Large intestine (tissue), 3 donors: Measurements from ENCODE around the gene ANKRD13C. TPM values are rescaled to one million over a fixed set of nuclear protein-coding genes. Genes with fewer than 3 reads are reported as not detected.

Experiments
- DNase-seq, 2 donors: peaks; one replicate each; pipeline versions ENCODE4 v3.0.0 to v3.0.0-alpha.2; 2013
- H3K27ac ChIP-seq: one replicate; pipeline ENCODE4 v1.5.1; 2013; ENCODE audit warnings: low read length
- H3K27me3 ChIP-seq: 2 replicates; pipeline ENCODE4 v1.6.1; 2013; ENCODE audit warnings: low read length; ENCODE audit not compliant: control insufficient read depth, insufficient read depth
- H3K36me3 ChIP-seq: 2 replicates; pipeline ENCODE4 v1.6.1; 2013; ENCODE audit warnings: low read length; ENCODE audit not compliant: control insufficient read depth, insufficient read depth
- H3K4me1 ChIP-seq: one replicate; pipeline ENCODE4 v1.6.1; 2013; ENCODE audit warnings: low read length; ENCODE audit not compliant: control insufficient read depth, insufficient read depth
- H3K4me3 ChIP-seq: one replicate; pipeline ENCODE4 v1.5.1; 2013; ENCODE audit warnings: low read length
- H3K9me3 ChIP-seq: one replicate; pipeline ENCODE4 v1.6.1; 2013; ENCODE audit warnings: mild to moderate bottlenecking, low read depth, low read length, moderate library complexity; ENCODE audit not compliant: control insufficient read depth
- WGBS: methylation state at CpG from one replicate; pipeline ENCODE4 v1.1.5; 2013; ENCODE audit warnings: low lambda C conversion rate; ENCODE audit not compliant: insufficient coverage; 5-methylcytosine and 5-hydroxymethylcytosine counted together
- polyA plus RNA-seq: library from polyadenylated mRNA; unstranded; fragments of 120-200 nt; gene quantifications from one replicate; pipeline ENCODE4 v1.2.1, GENCODE V29; 2013

ANKRD13C gene
- polyA plus RNA-seq, 1 donor = 19.0 TPM

DNA sequence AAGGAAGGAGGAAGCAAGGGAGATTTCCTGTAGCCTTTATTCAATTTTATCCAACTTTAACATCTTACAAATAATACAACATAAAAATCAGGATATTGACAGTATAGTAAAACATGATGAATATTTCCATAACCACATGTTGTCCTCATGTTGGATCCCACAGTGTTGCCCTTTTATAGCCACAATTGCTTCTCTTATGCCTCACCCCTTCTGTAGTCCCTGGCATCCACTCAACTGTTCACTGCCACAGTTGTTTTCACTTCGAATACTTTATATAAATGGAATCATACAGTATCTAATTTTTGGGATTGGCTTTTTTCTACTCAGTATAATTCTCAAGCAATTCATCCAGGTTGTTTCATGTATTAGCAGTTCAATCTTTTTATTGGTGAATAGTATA, 88.6 kb downstream of the ANKRD13C start:
- peaks cover 26% of the 10 kb centered on the region for H3K36me3 ChIP-seq
- H3K9me3 ChIP-seq = peaks cover 3% of the 10 kb centered on the region
- no peaks in the 10 kb centered on the region for H3K27me3 ChIP-seq
- no peak for DNase-seq
- no peak overlapping the region for H3K4me3 ChIP-seq
- H3K27ac ChIP-seq = no peak overlapping the region
- no CpG with 5 or more reads among the region's 1 CpG for WGBS
- no peaks in the 10 kb centered on the region for H3K4me1 ChIP-seq

GRCh38 chr1:70264839-70265238, 89.7 kb downstream of the ANKRD13C start:
- DNase-seq = no peak
- WGBS = 91% methylated on average over 5 of the region's 7 CpGs

DNA sequence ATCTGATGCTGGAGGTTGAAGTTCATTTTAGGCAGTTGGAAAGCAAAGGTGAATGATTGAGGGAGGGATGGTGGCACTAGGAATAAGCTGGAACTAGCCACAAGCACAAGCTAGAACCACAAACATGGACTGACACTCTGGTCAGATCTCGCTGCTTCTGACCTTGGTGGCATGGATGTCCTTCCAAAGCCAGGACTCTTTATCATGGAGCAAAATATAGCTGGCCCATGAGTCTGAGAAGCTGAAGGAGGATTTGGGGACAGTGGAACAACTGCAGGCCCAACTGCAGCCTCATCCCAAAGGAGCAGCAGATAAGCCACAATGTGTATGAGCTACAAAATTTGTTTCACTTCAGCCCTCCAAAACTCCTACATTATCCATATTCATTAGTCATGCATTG, 97.9 kb downstream of the ANKRD13C start:
- H3K27me3 ChIP-seq = no peaks in the 10 kb centered on the region
- WGBS = no CpG with 5 or more reads among the region's 1 CpG
- H3K36me3 ChIP-seq = peaks cover 5% of the 10 kb centered on the region
- H3K9me3 ChIP-seq = no peaks in the 10 kb centered on the region
- DNase-seq = no peak
- no peaks in the 10 kb centered on the region for H3K4me1 ChIP-seq
- H3K4me3 ChIP-seq = no peak overlapping the region
- no peak overlapping the region for H3K27ac ChIP-seq

More at GRCh38 chr1:70264839-70265238, 89.7 kb downstream of the ANKRD13C start:
- Histone ChIP-seq H3K4me1 (no peaks in the 10 kb centered on the region), H3K9me3 (peaks cover 3% of the 10 kb centered on the region), H3K4me3 (no peak overlapping the region), H3K27me3 (no peaks in the 10 kb centered on the region), H3K27ac (no peak overlapping the region), H3K36me3 (peaks cover 21% of the 10 kb centered on the region)

DNA sequence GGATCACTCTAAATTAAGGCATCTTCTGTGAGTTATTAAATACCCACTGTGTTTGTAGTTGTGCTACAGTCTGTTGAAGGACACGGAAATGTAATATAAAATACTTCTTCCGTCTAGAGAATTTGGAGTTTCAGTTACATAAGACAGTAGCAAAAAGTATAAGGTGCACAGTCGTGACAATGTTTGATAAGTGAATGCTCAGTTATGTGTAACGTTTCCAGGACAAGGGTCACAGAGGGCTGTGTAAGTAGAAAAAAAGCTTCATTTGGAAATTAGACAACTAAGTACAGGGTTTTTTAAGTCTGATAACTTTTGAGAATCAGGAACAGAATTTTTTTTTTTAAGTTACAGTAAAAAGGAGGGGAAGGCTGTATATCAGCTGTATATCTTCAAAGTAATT, 105.8 kb downstream of the ANKRD13C start:
- Histone ChIP-seq H3K9me3 (no peaks in the 10 kb centered on the region), H3K4me3 (no peak overlapping the region), H3K27ac (no peak overlapping the region), H3K27me3 (no peaks in the 10 kb centered on the region), H3K36me3 (peaks cover 70% of the 10 kb centered on the region), H3K4me1 (no peaks in the 10 kb centered on the region)
- no peak for DNase-seq
- WGBS = 92% methylated on average over 2 of the region's 4 CpGs

- DNase-seq = no peak
- Histone ChIP-seq H3K27me3 (no peaks in the 10 kb centered on the region), H3K4me3 (no peak overlapping the region), H3K27ac (no peak overlapping the region), H3K9me3 (no peaks in the 10 kb centered on the region), H3K4me1 (no peaks in the 10 kb centered on the region), H3K36me3 (peaks cover 74% of the 10 kb centered on the region)
Measured at GRCh38 chr1:70247768-70248167, 106.8 kb downstream of the ANKRD13C start.

DNA sequence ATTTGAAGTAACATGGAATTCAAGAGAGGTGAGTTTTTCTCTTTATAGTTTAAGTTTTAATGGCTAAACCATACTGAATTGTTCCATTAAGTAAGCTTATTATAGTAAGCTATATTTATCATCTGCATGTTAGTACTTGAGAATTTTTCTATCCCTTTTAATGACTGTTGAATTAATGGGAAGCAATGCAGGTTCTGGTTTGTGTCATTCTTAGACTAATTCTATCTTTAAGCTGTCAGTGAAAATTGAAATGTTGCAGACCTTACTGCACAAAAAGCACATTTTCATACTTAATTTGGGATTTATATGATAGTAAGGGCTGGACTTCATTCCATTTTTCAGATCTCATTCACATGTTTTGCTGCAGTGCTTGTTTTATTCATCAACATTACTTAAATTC, 107.4 kb downstream of the ANKRD13C start:
- no peaks in the 10 kb centered on the region for H3K9me3 ChIP-seq
- peaks cover 79% of the 10 kb centered on the region for H3K36me3 ChIP-seq
- H3K4me3 ChIP-seq = no peak overlapping the region
- H3K4me1 ChIP-seq = no peaks in the 10 kb centered on the region
- H3K27ac ChIP-seq = no peak overlapping the region
- DNase-seq = no peak
- H3K27me3 ChIP-seq = no peaks in the 10 kb centered on the region

DNA sequence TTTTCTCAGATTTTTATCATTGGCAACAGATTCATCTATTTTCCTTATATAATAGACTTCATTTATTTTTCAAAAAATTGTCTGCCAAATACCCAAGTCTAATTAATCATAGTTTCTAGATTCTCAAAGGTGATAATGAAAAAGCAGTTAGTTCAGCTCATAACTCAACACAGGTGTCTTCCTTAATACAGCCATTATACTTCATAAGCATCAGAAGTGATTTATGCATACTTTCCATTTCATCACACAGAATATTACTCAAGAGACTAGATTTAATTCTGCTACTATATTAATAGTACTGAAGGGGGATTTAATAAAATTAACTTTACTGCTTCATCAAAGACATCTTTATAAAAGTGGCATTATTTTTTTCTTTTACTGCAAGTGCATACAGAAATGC, 114.6 kb downstream of the ANKRD13C start:
- H3K4me3 ChIP-seq = no peak overlapping the region
- H3K27ac ChIP-seq = no peak overlapping the region
- H3K9me3 ChIP-seq = no peaks in the 10 kb centered on the region
- no peak for DNase-seq
- peaks cover 79% of the 10 kb centered on the region for H3K36me3 ChIP-seq
- no peaks in the 10 kb centered on the region for H3K27me3 ChIP-seq
- no peaks in the 10 kb centered on the region for H3K4me1 ChIP-seq

DNA sequence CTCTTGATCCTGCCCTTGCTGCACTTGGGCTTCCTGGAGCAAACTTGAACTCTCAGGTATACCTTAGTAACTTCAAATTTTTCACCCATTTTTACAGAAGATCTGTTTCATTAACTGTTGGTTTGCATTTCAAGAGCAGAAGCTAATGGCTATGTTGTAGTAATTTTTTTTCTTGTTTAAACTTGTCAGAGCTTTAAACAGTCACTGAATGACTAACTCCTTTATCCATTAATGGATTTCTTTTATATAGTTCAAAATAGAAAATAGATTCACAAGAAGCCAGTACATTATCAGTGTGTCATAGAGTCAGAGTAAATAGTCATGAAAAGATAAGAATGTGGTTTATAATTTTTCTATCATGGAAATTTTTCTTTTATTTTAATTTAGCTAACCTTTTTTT, 119.8 kb downstream of the ANKRD13C start:
- H3K9me3 ChIP-seq = no peaks in the 10 kb centered on the region
- no peak overlapping the region for H3K4me3 ChIP-seq
- no peak for DNase-seq
- H3K27me3 ChIP-seq = no peaks in the 10 kb centered on the region
- H3K36me3 ChIP-seq = peaks cover 74% of the 10 kb centered on the region
- H3K27ac ChIP-seq = no peak overlapping the region
- no peaks in the 10 kb centered on the region for H3K4me1 ChIP-seq

- Histone ChIP-seq H3K9me3 (no peaks in the 10 kb centered on the region), H3K27ac (no peak overlapping the region), H3K36me3 (peaks cover 65% of the 10 kb centered on the region), H3K4me3 (no peak overlapping the region), H3K4me1 (no peaks in the 10 kb centered on the region), H3K27me3 (no peaks in the 10 kb centered on the region)
- no peak for DNase-seq
- 90% methylated on average over 4 of the region's 4 CpGs for WGBS
Measured at GRCh38 chr1:70231475-70231874, 123.0 kb downstream of the ANKRD13C start.

- WGBS = 100% methylated on average over 1 of the region's 2 CpGs
- Histone ChIP-seq H3K36me3 (peaks cover 66% of the 10 kb centered on the region), H3K27me3 (no peaks in the 10 kb centered on the region), H3K4me3 (no peak overlapping the region), H3K27ac (no peak overlapping the region), H3K9me3 (no peaks in the 10 kb centered on the region), H3K4me1 (peaks cover 8% of the 10 kb centered on the region)
- no peak for DNase-seq
Measured at GRCh38 chr1:70228670-70229069, 125.9 kb downstream of the ANKRD13C start.

GRCh38 chr1:70227439-70227838, 127.1 kb downstream of the ANKRD13C start:
- DNase-seq = no peak
- H3K4me3 ChIP-seq = no peak overlapping the region
- WGBS = no CpG with 5 or more reads among the region's 1 CpG
- H3K9me3 ChIP-seq = no peaks in the 10 kb centered on the region
- H3K36me3 ChIP-seq = peaks cover 56% of the 10 kb centered on the region
- peaks cover 12% of the 10 kb centered on the region for H3K4me1 ChIP-seq
- H3K27me3 ChIP-seq = no peaks in the 10 kb centered on the region
- no peak overlapping the region for H3K27ac ChIP-seq
